HL-60 (cell line): Measurements from ENCODE around the gene PPP2R5D.

Experiments
- DNase-seq, 2 experiments: peaks; one replicate each; pipeline ENCODE4 v3.0.0-alpha.2; 2010 to 2020; ENCODE audit warnings: low read depth in 1 of 2, low spot score in 1 of 2
- H3K27ac ChIP-seq: fragments of 250-450 bp; sonication (Bioruptor Pico); replicated peaks from 2 replicates; pipeline ENCODE4 v1.5.1; 2020; ENCODE audit warnings: mild to moderate bottlenecking, moderate library complexity
- H3K27me3 ChIP-seq: fragments of 250-450 bp; sonication (Bioruptor Pico); 2 replicates; pipeline ENCODE4 v1.5.1; 2021; ENCODE audit warnings: mild to moderate bottlenecking, moderate library complexity; ENCODE audit not compliant: insufficient read depth, poor library complexity, severe bottlenecking
- H3K4me3 ChIP-seq: replicated peaks from 2 replicates; pipeline ENCODE4 v1.5.1; 2011; ENCODE audit warnings: mild to moderate bottlenecking, control low read depth, low read length; ENCODE audit not compliant: insufficient read depth
- CTCF ChIP-seq: IDR thresholded peaks from one replicate; pipeline ENCODE4 v1.5.1; 2011; ENCODE audit warnings: low read length, control low read depth, inconsistent platforms; ENCODE audit not compliant: insufficient read depth
- GABPA ChIP-seq: IDR thresholded peaks from 2 replicates; pipeline ENCODE4 v1.6.1; 2012; ENCODE audit warnings: low read depth
- POLR2AphosphoS5 ChIP-seq: IDR thresholded peaks from 2 replicates; pipeline ENCODE4 v1.6.1; 2012; ENCODE audit warnings: low read depth
- REST ChIP-seq: IDR thresholded peaks from 2 replicates; pipeline ENCODE4 v1.6.1; 2012; ENCODE audit warnings: low read depth; ENCODE audit not compliant: insufficient replicate concordance
- SPI1 ChIP-seq: IDR thresholded peaks from 2 replicates; pipeline ENCODE4 v1.6.1; 2012; ENCODE audit warnings: low read depth, mild to moderate bottlenecking, borderline replicate concordance

PPP2R5D gene

DNA sequence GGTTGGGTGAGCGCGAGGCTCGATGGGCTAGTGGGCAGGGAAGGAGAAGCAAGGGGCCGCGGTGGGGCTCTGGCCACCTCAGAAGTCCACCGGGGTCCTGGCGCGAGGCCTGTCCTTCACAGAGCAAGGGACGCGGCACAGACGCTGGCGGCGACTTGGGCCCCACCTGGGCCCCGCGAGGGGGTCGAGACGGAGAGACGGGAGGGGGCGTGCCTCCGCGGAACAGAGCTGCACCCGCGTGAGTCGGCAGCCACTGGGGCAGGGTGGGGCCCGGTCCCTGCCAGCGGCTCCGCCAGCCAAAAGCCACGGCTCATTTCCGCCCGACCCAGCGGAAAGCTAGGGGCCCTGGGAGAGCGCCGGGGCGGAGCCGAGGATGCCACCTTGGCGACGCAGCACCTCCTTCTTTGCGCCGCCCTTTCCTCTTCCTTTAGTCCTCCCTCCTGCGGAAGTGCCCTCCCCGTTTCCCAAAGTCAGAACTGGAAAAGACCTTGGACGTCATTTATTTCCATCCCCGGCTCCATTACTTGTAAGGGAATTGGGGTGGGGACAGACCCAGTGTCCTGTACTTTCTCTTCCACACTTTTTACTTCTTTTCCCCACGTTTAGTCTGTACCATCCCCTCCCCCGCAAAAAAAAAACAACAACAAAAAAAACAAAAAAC, 69.3 kb downstream of the PPP2R5D start, which contains the start of gene CUL7:
TSS of gene CUL7 (minus strand) at position 307 of the 661 bp plus-strand sequence. CDS start 1,063 bp downstream, outside the sequence.
- Histone ChIP-seq H3K4me3 (peak within 1 kb of the TSS; percentile 66), H3K27ac (peak within 1 kb of the TSS; percentile 91), H3K27me3 (no peaks in the 10 kb centered on the region)
- DNase-seq = peak; percentile 80 to 93
- TF ChIP-seq REST = no peak
- TF ChIP-seq SPI1 = peak; percentile 80; the same call in 1 of the 2 replicates
- peak; percentile 85 for TF ChIP-seq GABPA
- TF ChIP-seq POLR2AphosphoS5 = peak; percentile 96
- TF ChIP-seq CTCF = no peak

GRCh38 chr6:43054206-43054943, 70.0 kb downstream of the PPP2R5D start:
- DNase-seq = no peak
- Histone ChIP-seq H3K4me3 (peak overlapping the region; percentile 66), H3K27me3 (no peaks in the 10 kb centered on the region), H3K27ac (peak overlapping the region; percentile 91)
- TF ChIP-seq CTCF (no peak), SPI1 (no peak), REST (no peak), GABPA (no peak)

- Histone ChIP-seq H3K4me3 (no peak overlapping the region), H3K27me3 (no peaks in the 10 kb centered on the region), H3K27ac (no peak overlapping the region)
- DNase-seq = no peak
- no peak for TF ChIP-seq GABPA
Observed at GRCh38 chr6:43055966-43056365, 71.6 kb downstream of the PPP2R5D start.

GRCh38 chr6:43058531-43058930, 74.2 kb downstream of the PPP2R5D start:
- DNase-seq = peak in 1 of 2 experiments; percentile 16
- Histone ChIP-seq H3K27ac (peak overlapping the region; percentile 86), H3K27me3 (no peaks in the 10 kb centered on the region), H3K4me3 (peak overlapping the region; percentile 99)
- TF ChIP-seq SPI1 (no peak), CTCF (no peak), GABPA (no peak), POLR2AphosphoS5 (no peak), REST (no peak)
